GM23338 (cell line): Measurements from ENCODE around the gene LRRN4CL. TPM values are rescaled to one million over a fixed set of nuclear protein-coding genes. Genes with fewer than 3 reads are reported as not detected.

Experiments
- CREB1 ChIP-seq: fragments of 250-450 bp; sonication (Bioruptor Pico); IDR thresholded peaks from 2 replicates; pipeline ENCODE4 v1.5.0; 2020; ENCODE audit warnings: low read depth, mild to moderate bottlenecking, moderate library complexity
- EZH2 ChIP-seq: fragments of 200-600 bp; sonication (generic); IDR thresholded peaks from one replicate; pipeline ENCODE4 v1.8.0; 2017; ENCODE audit warnings: antibody characterized with exemption, mild to moderate bottlenecking, low read depth; ENCODE audit not compliant: unreplicated experiment
- POLR2AphosphoS5 ChIP-seq: IDR thresholded peaks from 2 replicates; pipeline ENCODE4 v1.6.1; 2016; ENCODE audit warnings: antibody characterized with exemption, low read depth
- STAT1 ChIP-seq: IDR thresholded peaks from one replicate; pipeline ENCODE4 v1.6.1; 2016; ENCODE audit warnings: antibody characterized with exemption; ENCODE audit not compliant: unreplicated experiment
- polyA plus RNA-seq: library from polyadenylated mRNA; unstranded; fragments of >200 nt; fragmentation: Nextera tagmentation; extraction: Ambion mirVana; gene quantifications from 2 replicates; pipeline ENCODE4 v1.2.1, GENCODE V29; 2016
- total RNA-seq: library from RNA; depleted of rRNA; stranded (reverse); fragments of >200 nt; shearing (Covaris generic); gene quantifications from 2 replicates; pipeline ENCODE4 v1.2.3, GENCODE V29; 2014
- TF ChIP-seq, protein P1 (sequence below): fragments of 250-450 bp; sonication (Bioruptor Pico); IDR thresholded peaks from 2 replicates; pipeline ENCODE4 v1.5.0; 2020; ENCODE audit warnings: mild to moderate bottlenecking, moderate library complexity
- TF ChIP-seq, protein P2 (sequence below), 2 experiments: fragments of 200-600 bp in 1 of 2; sonication (generic) in 1 of 2; conservative IDR thresholded peaks; 2 replicates each; pipeline versions ENCODE4 v1.5.1 to v1.6.1; 2016 to 2017; ENCODE audit warnings: antibody characterized with exemption in 2 of 2, low read depth in 2 of 2, mild to moderate bottlenecking in 2 of 2, moderate library complexity in 1 of 2
- TF ChIP-seq, protein P3 (sequence below): IDR thresholded peaks from 2 replicates; pipeline ENCODE4 v1.6.1; 2016; ENCODE audit warnings: antibody characterized with exemption

LRRN4CL gene
- total and polyA plus RNA-seq, 2 experiments from 2014 or later: 0.08 to 0.21 TPM

DNA sequence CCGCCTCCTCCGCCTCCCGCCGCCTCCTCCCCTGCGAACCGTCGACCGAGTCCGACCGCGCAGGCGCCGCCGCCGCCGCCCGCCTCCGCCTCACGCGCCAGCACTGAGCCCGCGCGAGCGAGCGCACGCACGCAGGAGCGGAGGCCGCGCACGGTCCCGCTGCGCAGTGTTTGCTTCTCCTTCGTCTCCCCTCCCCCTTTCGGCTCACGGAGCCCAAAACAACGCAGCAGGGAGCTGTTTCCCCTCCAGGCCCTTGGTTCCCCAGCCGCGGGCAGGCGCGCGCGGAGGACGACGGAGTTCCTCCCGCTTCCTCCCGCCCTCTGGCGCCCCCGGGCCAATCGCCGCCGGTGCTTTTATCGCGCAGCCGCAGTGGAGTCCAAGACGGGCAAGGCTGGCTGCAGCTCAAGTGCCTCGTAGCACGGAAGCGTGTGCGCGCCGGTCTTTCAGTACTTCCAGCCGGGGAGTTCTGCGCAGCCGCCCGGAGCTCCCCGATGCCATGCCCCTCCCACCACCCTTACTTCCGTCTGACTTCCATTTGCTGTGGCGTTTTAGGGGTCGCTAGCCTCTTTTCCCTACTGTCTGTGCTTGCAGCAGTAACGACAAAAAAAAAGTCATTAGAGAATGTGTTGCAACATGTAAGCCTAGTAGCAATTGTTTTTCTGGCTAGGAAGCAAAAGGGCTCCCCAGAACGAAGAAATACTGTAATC, 38.0 kb upstream of the LRRN4CL start, which contains the start of gene HNRNPUL2 (continued):
- TF ChIP-seq, protein P1, sequence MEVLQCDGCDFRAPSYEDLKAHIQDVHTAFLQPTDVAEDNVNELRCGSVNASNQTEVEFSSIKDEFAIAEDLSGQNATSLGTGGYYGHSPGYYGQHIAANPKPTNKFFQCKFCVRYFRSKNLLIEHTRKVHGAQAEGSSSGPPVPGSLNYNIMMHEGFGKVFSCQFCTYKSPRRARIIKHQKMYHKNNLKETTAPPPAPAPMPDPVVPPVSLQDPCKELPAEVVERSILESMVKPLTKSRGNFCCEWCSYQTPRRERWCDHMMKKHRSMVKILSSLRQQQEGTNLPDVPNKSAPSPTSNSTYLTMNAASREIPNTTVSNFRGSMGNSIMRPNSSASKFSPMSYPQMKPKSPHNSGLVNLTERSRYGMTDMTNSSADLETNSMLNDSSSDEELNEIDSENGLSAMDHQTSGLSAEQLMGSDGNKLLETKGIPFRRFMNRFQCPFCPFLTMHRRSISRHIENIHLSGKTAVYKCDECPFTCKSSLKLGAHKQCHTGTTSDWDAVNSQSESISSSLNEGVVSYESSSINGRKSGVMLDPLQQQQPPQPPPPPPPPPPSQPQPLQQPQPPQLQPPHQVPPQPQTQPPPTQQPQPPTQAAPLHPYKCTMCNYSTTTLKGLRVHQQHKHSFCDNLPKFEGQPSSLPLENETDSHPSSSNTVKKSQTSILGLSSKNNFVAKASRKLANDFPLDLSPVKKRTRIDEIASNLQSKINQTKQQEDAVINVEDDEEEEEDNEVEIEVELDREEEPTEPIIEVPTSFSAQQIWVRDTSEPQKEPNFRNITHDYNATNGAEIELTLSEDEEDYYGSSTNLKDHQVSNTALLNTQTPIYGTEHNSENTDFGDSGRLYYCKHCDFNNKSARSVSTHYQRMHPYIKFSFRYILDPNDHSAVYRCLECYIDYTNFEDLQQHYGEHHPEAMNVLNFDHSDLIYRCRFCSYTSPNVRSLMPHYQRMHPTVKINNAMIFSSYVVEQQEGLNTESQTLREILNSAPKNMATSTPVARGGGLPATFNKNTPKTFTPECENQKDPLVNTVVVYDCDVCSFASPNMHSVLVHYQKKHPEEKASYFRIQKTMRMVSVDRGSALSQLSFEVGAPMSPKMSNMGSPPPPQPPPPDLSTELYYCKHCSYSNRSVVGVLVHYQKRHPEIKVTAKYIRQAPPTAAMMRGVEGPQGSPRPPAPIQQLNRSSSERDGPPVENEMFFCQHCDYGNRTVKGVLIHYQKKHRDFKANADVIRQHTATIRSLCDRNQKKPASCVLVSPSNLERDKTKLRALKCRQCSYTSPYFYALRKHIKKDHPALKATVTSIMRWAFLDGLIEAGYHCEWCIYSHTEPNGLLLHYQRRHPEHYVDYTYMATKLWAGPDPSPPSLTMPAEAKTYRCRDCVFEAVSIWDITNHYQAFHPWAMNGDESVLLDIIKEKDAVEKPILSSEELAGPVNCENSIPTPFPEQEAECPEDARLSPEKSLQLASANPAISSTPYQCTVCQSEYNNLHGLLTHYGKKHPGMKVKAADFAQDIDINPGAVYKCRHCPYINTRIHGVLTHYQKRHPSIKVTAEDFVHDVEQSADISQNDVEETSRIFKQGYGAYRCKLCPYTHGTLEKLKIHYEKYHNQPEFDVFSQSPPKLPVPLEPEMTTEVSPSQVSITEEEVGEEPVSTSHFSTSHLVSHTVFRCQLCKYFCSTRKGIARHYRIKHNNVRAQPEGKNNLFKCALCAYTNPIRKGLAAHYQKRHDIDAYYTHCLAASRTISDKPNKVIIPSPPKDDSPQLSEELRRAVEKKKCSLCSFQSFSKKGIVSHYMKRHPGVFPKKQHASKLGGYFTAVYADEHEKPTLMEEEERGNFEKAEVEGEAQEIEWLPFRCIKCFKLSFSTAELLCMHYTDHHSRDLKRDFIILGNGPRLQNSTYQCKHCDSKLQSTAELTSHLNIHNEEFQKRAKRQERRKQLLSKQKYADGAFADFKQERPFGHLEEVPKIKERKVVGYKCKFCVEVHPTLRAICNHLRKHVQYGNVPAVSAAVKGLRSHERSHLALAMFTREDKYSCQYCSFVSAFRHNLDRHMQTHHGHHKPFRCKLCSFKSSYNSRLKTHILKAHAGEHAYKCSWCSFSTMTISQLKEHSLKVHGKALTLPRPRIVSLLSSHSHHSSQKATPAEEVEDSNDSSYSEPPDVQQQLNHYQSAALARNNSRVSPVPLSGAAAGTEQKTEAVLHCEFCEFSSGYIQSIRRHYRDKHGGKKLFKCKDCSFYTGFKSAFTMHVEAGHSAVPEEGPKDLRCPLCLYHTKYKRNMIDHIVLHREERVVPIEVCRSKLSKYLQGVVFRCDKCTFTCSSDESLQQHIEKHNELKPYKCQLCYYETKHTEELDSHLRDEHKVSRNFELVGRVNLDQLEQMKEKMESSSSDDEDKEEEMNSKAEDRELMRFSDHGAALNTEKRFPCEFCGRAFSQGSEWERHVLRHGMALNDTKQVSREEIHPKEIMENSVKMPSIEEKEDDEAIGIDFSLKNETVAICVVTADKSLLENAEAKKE (CRISPR knock-in tag): no peak
- TF ChIP-seq, protein P2, sequence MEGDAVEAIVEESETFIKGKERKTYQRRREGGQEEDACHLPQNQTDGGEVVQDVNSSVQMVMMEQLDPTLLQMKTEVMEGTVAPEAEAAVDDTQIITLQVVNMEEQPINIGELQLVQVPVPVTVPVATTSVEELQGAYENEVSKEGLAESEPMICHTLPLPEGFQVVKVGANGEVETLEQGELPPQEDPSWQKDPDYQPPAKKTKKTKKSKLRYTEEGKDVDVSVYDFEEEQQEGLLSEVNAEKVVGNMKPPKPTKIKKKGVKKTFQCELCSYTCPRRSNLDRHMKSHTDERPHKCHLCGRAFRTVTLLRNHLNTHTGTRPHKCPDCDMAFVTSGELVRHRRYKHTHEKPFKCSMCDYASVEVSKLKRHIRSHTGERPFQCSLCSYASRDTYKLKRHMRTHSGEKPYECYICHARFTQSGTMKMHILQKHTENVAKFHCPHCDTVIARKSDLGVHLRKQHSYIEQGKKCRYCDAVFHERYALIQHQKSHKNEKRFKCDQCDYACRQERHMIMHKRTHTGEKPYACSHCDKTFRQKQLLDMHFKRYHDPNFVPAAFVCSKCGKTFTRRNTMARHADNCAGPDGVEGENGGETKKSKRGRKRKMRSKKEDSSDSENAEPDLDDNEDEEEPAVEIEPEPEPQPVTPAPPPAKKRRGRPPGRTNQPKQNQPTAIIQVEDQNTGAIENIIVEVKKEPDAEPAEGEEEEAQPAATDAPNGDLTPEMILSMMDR (conservative IDR thresholded peaks at IDR 0.05; ENCODE audit: low read depth in 2 of 2): no peak
- TF ChIP-seq STAT1 (no peak), POLR2AphosphoS5 (peak; percentile 90), EZH2 (no peak), CREB1 (CRISPR knock-in tag) (no peak)
- TF ChIP-seq, protein P3, sequence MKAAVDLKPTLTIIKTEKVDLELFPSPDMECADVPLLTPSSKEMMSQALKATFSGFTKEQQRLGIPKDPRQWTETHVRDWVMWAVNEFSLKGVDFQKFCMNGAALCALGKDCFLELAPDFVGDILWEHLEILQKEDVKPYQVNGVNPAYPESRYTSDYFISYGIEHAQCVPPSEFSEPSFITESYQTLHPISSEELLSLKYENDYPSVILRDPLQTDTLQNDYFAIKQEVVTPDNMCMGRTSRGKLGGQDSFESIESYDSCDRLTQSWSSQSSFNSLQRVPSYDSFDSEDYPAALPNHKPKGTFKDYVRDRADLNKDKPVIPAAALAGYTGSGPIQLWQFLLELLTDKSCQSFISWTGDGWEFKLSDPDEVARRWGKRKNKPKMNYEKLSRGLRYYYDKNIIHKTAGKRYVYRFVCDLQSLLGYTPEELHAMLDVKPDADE: peak; percentile 54; the same call in 1 of the 2 replicates
